NCI-H1930 (cell line): ENCODE results near the gene ADAMTS20.

ENCODE experiments used
- DNase-seq, 2 experiments: peaks; one replicate each; lab custom pipeline; 2025; lab: John Stamatoyannopoulos, UW

Gene ADAMTS20

GRCh38 chr12:43482311-43483085 lies 69.5 kb downstream of the ADAMTS20 start:
- no peak for DNase-seq

GRCh38 chr12:43480591-43480990 lies 71.4 kb downstream of the ADAMTS20 start:
- no peak for DNase-seq

- no peak for DNase-seq
Observed at GRCh38 chr12:43462741-43463140, 89.3 kb downstream of the ADAMTS20 start.

GRCh38 chr12:43462080-43462479 lies 89.9 kb downstream of the ADAMTS20 start:
- no peak for DNase-seq

- no peak for DNase-seq
Observed at GRCh38 chr12:43459285-43459684, 92.7 kb downstream of the ADAMTS20 start.

GRCh38 chr12:43453761-43454160 lies 98.2 kb downstream of the ADAMTS20 start:
- DNase-seq: no peak

GRCh38 chr12:43444940-43445564 lies 107.0 kb downstream of the ADAMTS20 start:
- peak in 1 of 2 experiments; percentile 48 for DNase-seq

- DNase-seq: no peak
Observed at GRCh38 chr12:43436597-43436996, 115.4 kb downstream of the ADAMTS20 start.

GRCh38 chr12:43434614-43435013 lies 117.4 kb downstream of the ADAMTS20 start:
- DNase-seq: no peak

- no peak for DNase-seq
Observed at GRCh38 chr12:43428088-43428600, 123.9 kb downstream of the ADAMTS20 start.

- peak; percentile 84 to 94 for DNase-seq
Observed at GRCh38 chr12:43425361-43425760, 126.6 kb downstream of the ADAMTS20 start.

GRCh38 chr12:43416981-43417380 lies 135.0 kb downstream of the ADAMTS20 start:
- DNase-seq: no peak

GRCh38 chr12:43407816-43408645 lies 144.0 kb downstream of the ADAMTS20 start:
- no peak for DNase-seq

GRCh38 chr12:43406801-43407200 lies 145.2 kb downstream of the ADAMTS20 start:
- no peak for DNase-seq

- DNase-seq: no peak
Observed at GRCh38 chr12:43402436-43402835, 149.6 kb downstream of the ADAMTS20 start.

- DNase-seq: no peak
Observed at GRCh38 chr12:43401096-43401495, 150.9 kb downstream of the ADAMTS20 start.

- DNase-seq: no peak
Observed at GRCh38 chr12:43396671-43397070, 155.3 kb downstream of the ADAMTS20 start.

- DNase-seq: no peak
Observed at GRCh38 chr12:43392116-43392515, 159.9 kb downstream of the ADAMTS20 start.

GRCh38 chr12:43381879-43382278 lies 170.1 kb downstream of the ADAMTS20 start:
- DNase-seq: no peak

- DNase-seq: no peak
Observed at GRCh38 chr12:43378448-43378847, 173.6 kb downstream of the ADAMTS20 start.

- DNase-seq: no peak
Observed at GRCh38 chr12:43370263-43370662, 181.7 kb downstream of the ADAMTS20 start.

- no peak for DNase-seq
Observed at GRCh38 chr12:43362910-43363694, 188.9 kb downstream of the ADAMTS20 start.
